ENCODE data around the gene GRM8. TPM values are rescaled to one million over a fixed set of nuclear protein-coding genes. Genes with fewer than 3 reads are reported as not detected.

GRM8 gene
- total and polyA plus RNA-seq, 8 donors = 0.11 to 1.2 (median 0.89) TPM

GRCh38 chr7:127233630-127234029 is 19.1 kb downstream of the GRM8 start:
- DNase-seq (no peak), FAIRE-seq (no peak), ATAC-seq (no peak)
- H3K27ac ChIP-seq = no peak overlapping the region
- intact Hi-C loops (cut with DNase I) = no loop called here
- no peaks in the 10 kb centered on the region for H3K4me1 ChIP-seq
- no peaks in the 10 kb centered on the region for H3K27me3 ChIP-seq
- H3K9me3 ChIP-seq = no peaks in the 10 kb centered on the region
- no peak overlapping the region for H3K4me3 ChIP-seq
- no peaks in the 10 kb centered on the region for H3K36me3 ChIP-seq
- WGBS, 2 donors = 69 to 71% methylated on average over 2 of the region's 2 CpGs
- TF ChIP-seq, protein P1, sequence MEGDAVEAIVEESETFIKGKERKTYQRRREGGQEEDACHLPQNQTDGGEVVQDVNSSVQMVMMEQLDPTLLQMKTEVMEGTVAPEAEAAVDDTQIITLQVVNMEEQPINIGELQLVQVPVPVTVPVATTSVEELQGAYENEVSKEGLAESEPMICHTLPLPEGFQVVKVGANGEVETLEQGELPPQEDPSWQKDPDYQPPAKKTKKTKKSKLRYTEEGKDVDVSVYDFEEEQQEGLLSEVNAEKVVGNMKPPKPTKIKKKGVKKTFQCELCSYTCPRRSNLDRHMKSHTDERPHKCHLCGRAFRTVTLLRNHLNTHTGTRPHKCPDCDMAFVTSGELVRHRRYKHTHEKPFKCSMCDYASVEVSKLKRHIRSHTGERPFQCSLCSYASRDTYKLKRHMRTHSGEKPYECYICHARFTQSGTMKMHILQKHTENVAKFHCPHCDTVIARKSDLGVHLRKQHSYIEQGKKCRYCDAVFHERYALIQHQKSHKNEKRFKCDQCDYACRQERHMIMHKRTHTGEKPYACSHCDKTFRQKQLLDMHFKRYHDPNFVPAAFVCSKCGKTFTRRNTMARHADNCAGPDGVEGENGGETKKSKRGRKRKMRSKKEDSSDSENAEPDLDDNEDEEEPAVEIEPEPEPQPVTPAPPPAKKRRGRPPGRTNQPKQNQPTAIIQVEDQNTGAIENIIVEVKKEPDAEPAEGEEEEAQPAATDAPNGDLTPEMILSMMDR (IDR thresholded peaks at IDR 0.05) = no peak

GRCh38 chr7:127231415-127231814 is 21.3 kb downstream of the GRM8 start:
- no peaks in the 10 kb centered on the region for H3K36me3 ChIP-seq
- no peaks in the 10 kb centered on the region for H3K4me1 ChIP-seq
- intact Hi-C loops (cut with DNase I) = no loop called here
- FAIRE-seq (no peak), ATAC-seq (no peak), DNase-seq (no peak)
- no peak overlapping the region for H3K4me3 ChIP-seq
- no peaks in the 10 kb centered on the region for H3K27me3 ChIP-seq
- no peaks in the 10 kb centered on the region for H3K9me3 ChIP-seq
- TF ChIP-seq, protein P1 (IDR thresholded peaks at IDR 0.05) = no peak
- no peak overlapping the region for H3K27ac ChIP-seq

DNA sequence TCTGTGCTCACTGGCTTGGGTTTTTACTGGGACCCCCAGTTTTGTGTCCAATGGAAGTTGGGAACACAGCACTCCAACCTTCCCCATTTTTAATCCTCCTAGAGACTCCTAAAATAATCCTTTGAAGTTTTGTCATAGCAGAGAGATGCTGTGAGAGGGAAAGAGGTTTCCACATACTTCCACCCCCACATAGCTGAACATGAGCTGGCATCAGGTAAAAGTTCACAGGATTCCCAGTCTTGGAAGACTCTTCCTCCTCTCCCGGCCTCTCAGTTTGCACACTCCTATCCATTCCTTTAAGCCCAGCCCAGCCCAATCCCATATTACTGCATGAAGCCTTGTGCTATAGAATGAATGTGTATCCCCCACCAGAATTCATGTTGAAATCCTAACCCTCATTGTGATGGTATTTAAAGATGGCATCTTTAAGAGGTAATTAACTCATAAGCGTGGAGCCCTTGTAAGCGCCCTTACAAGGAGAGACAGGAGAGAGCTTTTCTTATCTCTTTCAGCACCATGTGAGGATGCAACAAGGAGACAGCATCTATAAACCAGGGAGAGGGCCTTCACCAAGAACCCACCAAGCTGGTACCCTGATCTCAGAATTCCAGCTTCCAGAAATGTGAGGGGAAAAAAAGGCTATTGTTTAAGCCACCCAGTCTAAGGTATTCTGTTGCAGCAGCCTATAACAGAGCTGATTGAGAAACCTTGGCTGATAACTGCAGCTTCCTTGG is 22.4 kb downstream of the GRM8 start:
- intact Hi-C loops (cut with DNase I) = no loop called here
- 89 to 96% methylated on average over 3 of the region's 3 CpGs for WGBS, 2 donors

DNA sequence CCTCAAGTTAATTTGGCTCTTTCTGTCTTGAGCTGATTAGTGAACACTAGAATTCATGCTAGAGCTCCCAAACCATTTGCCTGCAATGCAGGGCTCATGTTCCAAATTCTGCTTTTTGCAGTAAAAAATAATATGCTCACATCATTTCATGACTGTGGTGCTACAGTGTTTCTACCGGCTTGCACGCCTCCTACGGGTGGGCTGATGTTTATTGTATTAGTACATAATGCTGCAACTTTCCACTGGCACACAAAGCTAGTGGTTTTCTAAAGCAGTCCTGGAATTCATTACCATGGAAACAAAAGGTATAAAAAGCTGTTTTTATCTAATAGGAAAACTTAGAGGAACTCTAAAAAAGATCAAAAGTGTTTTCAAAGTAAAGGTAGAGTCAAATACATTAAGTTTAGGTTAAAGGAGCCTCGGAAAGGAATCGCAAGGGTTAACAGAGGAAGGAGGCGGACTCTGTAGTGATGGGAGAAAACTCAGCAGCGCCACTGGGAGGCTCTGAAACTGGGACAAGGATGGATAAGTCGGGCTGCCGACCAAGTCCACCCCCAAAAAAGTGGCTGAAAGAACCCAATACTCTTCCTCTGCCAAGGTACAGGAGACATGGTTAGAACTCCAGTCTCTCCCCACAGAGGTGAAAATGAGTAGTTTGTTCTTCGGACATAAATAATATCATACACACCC is 25.9 kb downstream of the GRM8 start:
- intact Hi-C loops (cut with DNase I) = no loop called here
- Histone ChIP-seq H3K27ac (no peak overlapping the region), H3K27me3 (no peaks in the 10 kb centered on the region), H3K36me3 (no peaks in the 10 kb centered on the region), H3K9me3 (no peaks in the 10 kb centered on the region), H3K4me3 (no peak overlapping the region), H3K4me1 (no peaks in the 10 kb centered on the region)
- DNase-seq (no peak), ATAC-seq (no peak), FAIRE-seq (no peak)
- TF ChIP-seq, protein P1 (IDR thresholded peaks at IDR 0.05) = no peak
- 52 to 58% methylated on average over 10 of the region's 10 CpGs for WGBS, 2 donors

More for the DNA sequence above, 22.4 kb downstream of the GRM8 start:
- Histone ChIP-seq H3K36me3 (no peaks in the 10 kb centered on the region), H3K27ac (no peak overlapping the region), H3K4me1 (no peaks in the 10 kb centered on the region), H3K4me3 (no peak overlapping the region), H3K27me3 (no peaks in the 10 kb centered on the region), H3K9me3 (no peaks in the 10 kb centered on the region)
- FAIRE-seq (no peak), DNase-seq (no peak), ATAC-seq (no peak)
- TF ChIP-seq, protein P1 (IDR thresholded peaks at IDR 0.05) = no peak

GRCh38 chr7:127221731-127222130 is 31.0 kb downstream of the GRM8 start:
- no peak for ATAC-seq
- H3K36me3 ChIP-seq = no peaks in the 10 kb centered on the region
- H3K9me3 ChIP-seq = no peaks in the 10 kb centered on the region
- TF ChIP-seq, protein P1 (IDR thresholded peaks at IDR 0.05) = no peak
- H3K27me3 ChIP-seq = no peaks in the 10 kb centered on the region
- FAIRE-seq = no peak
- intact Hi-C loops (cut with DNase I) = no loop called here
- no peak overlapping the region for H3K4me3 ChIP-seq
- H3K27ac ChIP-seq = no peak overlapping the region
- H3K4me1 ChIP-seq = no peaks in the 10 kb centered on the region
- WGBS, 2 donors = 94 to 100% methylated on average over 1 of the region's 1 CpG
- no peak for DNase-seq
